Left kidney (tissue), 2 donors: ENCODE measurements around the gene EZH1. TPM values are rescaled to one million over a fixed set of nuclear protein-coding genes. Genes with fewer than 3 reads are reported as not detected.

Source experiments
- DNase-seq: peaks from one replicate; pipeline ENCODE4 v3.0.0-alpha.2; 2013
- polyA plus RNA-seq: library from polyadenylated mRNA; unstranded; fragments of 120-200 nt; gene quantifications from one replicate; pipeline ENCODE4 v1.2.1, GENCODE V29; 2013; ENCODE audit not compliant: insufficient read length

The EZH1 gene
- polyA plus RNA-seq, 1 donor, result 58.7 TPM

DNA sequence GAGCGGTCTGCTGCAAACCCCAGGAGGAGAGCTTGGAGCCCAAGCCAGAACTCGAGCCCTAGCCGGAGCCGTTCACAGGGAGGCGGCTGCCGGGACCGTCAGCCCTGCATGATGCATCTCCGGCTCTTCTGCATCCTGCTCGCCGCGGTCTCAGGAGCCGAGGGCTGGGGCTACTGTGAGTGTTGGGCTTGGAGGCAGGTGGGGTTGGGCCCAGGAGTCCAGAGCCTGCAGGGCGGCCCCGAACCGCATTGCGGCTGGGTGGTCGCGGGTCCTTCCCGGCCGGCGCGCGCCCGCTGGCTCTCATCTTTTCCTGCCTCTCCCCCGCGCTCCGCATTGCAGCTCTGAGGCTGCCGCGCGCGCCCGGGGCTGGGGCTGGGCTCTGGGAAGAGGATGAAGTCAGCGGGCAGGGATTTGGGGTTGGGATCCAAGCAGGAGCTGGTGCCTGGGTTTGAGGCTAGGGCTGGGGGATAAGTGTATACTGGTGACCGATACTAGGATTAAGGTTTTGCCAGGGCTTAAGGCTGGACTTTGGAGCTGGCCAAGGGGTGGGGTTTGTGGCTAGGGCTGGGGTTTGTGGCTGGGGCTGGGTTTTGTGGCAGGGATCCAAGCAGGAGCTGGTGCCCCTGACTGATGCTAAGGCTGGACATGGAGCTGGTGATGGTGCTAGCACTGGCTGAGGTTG lies 62.0 kb downstream of the EZH1 start:
- no peak for DNase-seq

DNA sequence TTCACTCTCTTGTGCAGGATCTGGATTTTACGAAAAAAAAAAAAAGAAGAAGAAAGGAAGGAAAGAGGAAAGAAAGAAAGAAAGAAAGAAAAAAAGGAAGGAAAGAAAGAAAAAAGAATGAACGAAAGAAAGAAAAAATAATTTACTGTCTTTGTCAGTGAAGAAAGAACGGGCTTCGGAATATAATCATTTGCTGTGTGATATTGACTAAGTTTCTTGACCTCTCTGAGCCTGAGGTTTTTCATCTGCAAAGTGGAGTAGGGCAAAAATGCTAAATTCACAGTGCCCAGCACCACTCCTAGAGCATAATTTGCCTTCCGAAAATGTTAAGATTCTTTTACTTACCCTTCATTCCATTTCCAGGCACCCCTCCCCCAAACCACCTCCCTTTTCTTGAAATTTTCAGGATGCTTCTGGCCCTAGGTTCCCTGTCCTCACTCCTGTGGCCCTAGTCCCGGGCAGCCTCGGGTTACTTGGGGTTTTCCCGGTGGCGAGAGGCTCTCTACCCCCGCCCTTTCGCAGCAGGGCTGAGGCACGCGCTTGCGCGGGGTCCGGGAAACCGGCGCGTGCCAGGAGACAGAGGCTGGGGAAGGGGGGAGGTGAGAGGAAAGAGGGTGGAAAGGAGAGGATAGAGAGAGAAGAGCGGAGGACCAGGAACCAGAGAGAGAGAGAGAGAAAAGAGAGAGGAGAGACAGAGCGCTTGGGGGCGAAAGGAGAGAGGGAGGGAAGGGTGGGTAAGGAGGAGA lies 62.7 kb downstream of the EZH1 start, which contains the start of gene CNTNAP1:
TSS of gene CNTNAP1 (plus strand) at position 556 of the 746 bp plus-strand sequence. CDS start 299 bp downstream, outside the sequence.
- DNase-seq, result no peak

DNA sequence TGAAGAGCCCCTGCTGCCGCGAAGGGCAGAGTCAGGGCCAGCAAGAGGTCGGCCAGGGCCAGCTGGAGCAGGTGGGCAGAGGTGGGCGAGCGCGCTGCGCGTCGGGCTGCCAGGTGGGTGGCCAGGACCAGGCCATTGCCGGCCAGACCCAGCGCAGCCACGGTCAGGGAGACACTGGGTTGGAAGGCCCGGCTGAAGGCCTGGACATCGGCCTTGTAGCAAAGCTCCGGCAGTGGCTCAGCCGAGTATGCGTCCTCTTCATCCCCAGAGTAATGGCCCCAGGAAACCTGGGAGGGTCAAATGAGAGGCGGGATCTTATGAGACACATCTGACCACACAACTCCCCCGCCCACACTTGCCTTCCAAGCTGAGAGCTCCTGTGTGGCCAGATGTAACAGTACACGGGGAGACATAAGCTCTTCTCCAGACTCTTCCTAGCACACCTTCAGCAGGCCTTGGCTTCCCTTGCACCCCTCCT lies 64.5 kb downstream of the EZH1 start:
- DNase-seq, result no peak

DNA sequence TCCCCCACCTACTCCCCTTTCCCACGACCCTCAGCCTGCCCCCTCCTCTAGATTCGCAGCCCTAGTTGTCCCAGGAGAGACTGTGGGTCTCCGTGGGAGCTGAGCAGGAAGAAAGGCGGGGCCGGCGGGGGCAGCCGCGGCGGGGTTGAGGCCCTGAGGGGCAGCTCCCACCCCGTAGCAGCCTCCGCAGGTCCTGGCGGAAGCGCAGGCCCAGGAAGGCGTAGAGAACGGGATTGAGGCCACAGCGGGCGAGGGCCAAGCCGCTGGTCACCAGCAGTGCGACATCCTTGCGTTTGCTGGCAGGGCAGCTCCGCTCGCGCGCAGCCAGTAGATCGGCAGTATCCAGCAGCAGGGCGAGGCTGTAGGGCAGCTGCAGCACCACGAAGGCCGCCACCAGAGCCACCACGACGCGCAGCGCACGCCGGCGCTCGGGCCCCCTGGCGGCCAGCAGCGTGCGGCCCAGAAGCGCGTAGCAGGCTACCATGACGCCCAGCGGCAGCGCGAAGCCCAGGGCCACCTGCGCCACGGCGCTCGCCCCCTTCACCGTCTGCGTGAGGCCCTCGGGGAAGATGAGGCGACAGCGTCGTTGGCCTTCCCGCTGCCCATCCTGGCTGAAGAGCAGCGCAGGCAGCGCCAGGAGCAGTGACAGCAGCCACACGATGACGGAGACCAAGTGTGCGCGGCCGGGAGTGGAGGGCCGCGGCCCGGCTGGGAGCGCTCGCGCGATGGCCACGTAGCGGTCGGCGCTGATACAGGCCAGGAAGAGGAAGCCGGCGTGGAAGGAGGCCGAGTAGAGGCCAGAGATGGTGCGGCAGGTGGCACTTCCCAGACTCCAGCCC lies 65.1 kb downstream of the EZH1 start:
- no peak for DNase-seq

DNA sequence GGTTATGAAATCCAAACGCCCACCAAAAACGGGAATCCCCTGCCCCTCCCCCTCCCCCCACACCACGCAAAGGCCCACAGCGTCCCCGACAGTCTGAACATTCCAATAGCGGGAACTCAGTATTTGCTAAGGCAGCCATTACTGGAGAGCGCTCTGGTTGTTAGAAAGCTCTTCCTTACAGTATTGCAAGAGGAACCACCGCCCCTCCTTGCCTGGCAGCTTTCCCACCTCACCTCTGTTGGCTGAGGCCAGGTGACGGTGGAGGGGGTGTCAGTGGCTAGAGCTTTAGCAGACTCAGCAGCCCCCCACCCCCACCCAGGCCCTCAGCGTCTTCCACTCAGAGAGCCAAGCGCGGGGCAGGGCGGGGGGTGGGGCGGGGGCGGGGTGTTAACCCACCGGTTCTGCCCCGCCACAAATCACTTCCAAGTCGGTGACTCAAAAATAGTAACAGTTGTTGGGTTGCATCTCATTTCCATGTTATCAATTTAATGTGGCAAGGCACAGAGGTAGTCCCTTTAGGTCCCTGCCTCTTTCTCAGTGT lies 65.8 kb downstream of the EZH1 start:
- DNase-seq, result no peak

DNA sequence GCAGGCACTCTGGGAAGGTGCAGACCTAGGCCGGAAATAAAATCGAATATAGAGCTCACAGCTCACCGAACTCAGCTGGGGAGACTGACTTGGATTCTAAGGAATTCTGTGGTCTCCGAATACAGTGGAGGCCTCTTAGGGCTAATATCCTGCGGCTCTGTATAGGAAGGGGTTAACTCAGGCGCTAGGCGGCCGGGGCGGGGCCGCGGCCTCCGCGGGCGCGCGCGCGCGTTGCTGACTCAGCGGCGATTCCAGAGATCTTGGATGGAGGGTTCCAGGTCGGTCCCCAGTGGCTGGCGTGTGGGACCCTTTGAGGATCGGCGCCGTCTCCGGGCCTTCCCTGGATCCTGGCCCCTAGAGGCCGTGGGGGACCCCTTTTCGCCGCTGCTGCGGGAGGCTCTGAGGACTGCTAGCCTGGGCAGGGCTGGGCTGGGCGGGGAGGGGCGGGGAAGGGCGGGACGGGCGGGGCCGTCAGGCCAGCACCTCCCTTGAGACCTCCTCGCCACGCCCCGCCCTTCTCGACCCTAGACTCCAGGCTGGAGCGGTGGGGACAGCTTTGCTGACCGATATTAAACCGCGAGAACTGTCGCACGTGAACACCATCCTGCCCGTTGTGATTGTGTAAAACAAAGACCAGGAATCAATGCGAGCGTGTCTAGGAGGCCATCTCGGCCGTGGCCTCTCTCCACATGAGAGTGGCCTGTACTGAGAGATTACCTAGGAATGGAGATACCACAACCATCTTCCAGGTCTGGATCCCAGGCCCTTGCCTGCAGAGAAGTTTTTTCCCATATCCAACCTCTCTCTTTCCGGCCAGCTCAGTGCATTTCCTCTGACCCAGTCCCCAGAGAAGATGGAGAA lies 66.7 kb downstream of the EZH1 start:
- DNase-seq, result peak; percentile 86

DNA sequence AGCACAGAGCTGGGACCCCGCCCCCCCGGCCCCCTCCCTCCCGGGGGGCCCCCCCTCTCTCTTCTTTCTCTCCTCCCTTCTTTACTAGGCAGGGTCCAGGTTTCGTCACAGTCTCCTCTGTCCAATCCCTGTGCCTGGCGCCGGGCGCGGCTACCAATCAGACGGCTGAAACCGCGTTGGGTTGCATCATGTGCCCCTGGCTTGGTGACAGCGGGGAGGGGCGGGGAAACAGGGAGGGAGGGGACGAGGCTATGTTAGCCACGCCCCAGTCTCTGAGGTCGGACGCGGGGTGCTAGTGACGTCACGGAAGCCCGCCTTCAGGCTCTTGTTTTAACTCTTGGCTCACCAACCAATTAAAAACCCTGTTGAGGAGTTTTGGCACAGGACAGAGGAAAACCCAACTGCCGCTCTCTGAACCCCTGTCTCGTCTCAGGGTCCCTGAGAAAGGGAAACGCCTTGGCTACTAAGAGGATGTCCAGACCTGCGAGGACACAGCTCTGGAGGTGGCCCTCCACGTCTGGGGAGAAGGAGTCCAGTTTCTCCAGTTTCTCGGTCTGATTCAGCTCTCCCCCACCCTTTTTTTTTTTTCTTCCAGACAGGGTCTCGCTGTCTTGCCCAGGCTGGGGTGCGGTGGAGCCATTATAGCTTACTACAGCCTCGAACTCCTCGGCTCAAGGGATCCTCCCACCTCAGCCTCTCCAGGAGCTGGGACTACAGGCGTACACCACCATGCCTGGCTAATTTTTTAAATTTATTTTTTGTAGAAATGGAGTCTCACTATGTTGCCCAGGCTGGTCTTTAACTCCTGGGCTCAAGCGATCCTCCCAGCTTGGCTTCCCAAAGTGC lies 67.6 kb downstream of the EZH1 start:
- peak; percentile 99 for DNase-seq

DNA sequence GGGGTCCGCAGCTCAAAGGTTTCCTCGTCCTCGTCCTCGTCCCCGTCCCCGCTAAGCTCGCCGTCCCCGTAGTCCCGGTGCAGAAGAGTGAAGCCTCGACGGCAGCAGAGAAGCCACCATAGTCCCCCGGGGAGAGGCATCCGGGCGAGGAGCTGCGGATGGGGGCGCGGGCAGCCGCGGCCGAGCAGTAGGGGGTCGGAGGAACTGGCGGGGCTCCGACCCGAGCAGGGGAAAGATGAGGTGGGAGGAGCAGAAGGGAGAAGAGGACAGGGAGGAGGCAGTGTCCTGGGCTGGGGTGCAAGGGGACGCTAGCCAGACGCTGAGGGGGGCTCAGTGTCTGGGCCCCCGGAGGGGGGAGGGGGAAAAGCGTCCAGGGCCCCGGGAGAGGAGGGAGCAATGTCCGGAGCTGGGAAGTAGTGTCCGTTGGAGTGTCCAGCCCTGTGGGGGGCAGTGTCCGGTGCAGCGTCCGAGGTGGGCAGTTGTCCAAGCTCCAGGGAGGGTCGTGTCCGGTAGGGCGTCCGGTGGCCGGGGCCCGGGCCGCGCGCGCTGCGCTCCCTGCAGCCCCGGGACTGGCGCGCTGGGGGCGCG lies 68.3 kb downstream of the EZH1 start, which contains the start of gene PLEKHH3:
TSS of gene PLEKHH3 (minus strand) at position 571 of the 588 bp plus-strand sequence. CDS start at position 140, 431 bp downstream.
- DNase-seq, result no peak

DNA sequence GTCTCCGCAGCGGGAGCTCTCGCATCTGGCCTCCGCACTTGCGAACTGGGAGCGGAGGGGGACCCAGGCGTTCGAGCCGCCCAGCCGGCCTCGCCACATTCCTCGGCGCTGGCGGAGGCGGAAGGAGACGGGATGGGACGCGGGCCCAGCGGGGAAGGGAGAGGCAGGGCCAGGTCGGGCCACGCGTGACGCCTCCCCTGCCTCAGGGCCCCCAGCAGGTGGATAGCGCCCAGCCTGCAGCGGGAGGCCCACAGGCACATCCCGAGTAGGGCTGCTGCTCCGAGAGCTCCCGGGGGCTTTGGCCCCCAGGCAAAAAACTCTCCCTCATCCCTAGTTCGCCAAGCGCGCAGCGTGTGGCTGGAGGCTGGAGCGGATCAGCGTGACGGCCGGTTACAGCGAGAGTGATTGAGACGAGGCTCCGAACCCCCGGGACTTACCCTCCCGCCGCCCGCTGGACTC lies 68.8 kb downstream of the EZH1 start:
- DNase-seq, result no peak

DNA sequence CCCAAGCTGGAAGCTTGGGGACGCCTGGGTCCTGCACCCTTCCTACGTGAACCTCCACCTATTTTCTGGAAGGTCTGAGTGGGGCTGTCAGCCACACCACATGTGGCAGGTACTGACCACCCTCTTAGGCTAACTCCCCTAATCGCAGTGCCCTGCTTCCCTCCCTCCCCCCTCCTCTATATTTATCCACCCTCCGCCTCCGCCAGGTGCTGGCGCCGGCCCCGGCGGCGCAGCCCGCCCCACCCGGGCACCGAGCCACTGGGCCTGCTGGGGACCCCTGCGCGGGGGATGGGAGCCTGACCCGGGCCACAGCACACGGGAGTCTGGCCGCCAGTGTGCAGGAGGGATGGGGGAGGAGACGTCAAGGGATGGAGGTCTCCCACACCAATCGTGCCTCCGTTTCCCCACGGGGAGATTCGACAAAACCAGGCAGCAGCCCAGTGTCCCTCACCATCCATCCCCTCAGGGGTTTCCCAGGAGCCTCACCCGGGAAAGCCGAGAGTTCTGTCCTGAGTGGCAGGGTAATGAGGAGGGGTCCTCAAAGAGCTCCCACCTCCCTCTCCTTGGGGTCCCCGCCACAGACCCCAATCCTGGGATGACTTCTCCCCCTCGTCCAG lies 69.4 kb downstream of the EZH1 start:
- no peak for DNase-seq

DNA sequence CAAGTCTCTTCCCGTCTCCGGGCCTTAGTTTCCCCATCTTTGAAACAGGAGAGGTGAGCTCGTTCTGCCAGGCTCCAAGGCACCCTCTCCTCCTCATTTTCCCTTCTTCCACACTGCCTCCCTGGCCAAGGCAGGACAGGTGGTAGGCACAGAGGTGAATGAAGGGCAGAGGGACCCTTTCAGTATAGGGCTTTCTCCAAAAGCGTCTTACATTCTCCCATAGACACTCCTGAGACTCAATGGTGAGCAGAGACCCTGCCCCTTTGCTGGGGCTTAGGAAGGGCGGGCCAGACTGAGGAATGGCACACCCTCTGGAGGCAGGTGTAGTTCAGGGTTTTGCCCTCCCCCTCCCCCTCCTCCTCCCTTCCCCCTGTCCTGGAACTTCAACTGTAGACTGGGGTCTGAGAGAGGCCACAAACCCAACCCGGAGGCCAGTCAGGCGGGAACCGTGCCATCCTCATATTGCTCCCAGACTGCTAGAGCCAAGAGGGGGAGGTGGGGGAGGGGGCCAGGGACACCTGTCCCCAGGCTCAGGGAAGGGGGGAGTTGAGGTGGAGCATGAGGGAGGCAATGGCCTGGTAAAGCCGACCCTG lies 70.0 kb downstream of the EZH1 start:
- DNase-seq, result no peak

DNA sequence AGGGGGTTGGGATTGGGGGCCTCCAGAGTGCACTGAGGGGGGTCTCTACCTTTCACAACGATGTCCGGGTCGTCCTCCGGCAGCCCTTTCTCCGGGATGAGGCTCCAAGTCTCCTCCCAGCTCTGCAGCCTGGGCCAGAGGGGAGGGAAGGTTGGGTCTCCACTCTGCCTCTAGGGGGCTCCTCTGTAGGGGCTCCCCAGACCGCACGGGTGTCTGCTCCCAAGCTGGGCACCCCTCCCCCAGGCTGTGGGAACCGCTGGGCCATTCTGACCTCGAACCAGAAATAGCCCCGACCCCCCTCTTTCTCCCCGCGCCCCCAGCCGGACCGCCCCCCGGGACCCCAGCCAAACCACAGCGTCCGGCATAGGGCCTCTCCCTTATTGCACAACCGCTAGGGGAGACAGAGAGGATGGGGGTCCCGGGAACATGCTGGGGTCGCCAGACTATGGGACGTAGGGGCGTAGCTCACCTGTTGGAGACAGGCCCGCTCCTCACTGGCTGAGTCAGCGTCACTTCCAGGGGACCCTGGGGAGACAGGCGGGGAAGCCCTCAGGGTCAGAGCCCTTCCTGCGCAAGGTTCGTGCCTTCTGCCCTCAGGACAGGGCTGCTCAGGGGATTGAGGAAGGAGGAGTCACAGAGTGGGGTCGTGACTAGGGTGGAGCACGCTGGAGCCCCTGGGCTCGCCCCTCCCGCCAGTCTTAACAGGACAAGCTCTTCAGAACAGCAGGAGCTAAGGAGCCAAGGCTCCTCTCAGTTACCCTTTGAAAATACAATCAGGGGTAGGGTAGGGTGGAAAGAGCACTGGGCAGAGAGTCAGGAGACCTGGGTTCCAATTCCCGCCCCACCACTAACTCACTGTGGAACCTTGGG lies 70.7 kb downstream of the EZH1 start:
- no peak for DNase-seq

DNA sequence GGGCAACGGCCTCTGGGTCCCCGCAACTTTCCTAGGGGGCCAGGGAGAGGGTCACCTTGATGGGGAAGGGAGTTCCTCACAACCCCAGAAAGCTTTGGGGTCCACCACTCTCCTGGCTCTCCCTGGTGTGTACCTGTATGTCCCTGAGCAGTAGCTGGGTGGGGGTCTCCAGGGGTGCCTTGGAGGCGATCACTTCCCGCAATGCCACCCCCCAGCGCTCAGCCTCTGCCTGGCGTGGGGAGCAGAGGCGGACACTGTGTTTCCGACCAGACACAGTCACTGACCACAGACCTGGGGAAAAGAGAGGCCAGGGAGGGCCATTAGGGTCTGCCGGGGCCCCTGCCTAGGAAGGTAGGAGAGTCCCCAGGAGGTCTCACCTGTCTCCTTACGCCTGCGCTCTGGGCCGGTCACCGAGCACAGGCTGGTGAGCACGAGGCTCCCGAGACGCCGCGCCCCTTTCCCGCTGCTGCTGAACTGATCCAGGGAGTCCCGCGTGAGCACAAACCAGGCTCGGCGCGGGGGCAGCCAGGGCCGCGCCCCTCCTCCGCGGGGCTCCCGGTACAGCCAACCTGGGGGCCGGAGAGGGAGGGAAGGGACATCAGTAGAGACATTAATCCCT lies 71.5 kb downstream of the EZH1 start:
- DNase-seq, result no peak

DNA sequence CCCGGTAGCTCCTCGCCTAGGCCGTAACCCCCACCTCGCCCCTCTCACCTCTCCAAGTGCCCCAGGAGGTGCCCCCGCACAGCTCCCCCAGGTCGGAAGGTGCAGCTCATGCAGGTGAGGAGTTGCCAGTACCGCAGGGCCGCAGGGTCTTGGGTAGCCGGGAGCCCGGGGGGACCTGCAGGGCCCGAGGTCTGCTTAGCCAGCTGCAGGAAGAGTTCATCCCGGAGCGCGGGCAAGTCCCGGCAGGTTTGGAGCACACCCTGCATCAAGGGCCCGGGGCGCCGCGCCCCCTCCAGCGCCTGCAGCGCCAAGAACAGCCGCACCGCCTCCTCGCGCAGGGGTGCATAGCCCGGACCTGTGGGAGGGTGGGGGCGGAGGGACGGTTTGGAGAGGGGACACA lies 72.8 kb downstream of the EZH1 start:
- DNase-seq, result no peak

DNA sequence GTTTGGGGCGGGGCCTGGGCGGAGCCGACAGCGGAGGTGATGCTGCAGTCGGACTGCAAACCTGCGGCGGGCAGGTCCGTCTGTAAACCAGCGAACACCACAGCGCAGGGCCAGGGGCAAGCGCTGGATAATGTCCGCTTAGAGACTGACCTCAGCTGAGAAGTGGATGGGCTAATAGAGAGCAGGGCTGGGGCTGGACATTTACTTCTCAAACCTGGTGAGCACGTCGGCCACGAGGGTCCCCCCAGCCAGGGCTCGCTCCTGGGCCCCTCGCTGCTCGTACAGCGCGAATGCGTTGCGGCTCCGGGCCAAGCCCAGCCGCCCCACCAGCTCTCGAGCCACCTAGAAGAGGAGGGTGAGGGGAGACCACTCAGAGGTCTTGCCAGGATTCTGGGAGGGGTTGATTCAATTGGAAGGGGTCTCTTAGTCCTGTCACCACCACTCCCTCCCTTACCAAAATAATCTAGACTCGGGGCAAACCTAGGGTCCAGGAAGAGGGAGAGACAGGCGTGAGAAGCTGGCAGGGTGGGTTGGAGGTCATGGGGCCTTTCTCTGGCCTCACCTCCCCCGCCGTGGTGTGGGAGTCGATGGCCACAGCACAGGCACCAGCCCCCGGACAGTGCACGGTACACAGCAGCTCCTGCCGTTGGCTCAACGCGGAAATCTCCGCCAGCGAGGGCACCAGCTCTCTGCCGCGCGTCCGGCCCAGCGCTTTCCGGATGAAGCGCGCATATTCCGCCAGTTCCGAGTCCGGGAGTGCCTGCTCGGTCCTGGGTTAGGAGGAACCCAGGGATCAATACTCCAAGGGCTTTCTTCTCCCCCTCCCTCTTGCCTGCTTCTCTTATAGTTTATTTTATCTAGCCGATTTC lies 73.8 kb downstream of the EZH1 start:
- no peak for DNase-seq
